Measurements from ENCODE around the gene HEXB.

HEXB gene

DNA sequence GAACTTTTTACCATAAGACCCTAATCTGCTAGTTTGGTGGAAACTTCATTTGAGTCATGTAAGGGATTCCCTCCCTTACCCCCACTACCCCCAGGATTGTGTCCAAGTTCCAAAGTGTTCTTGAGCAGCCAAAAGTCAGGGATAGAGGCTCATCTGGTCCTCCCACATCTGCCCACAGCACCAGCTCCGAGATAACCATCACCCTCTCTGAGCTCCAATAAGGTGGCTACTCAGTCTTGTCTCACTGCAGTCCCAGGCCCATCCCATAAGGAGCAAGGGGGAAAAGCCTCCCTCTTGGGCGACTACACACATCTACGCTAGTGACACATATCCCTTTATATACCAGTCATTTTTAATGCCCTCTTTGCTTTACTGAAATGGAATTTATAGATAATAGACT lies 32.5 kb upstream of the HEXB start:
- H3K9me2 ChIP-seq (ENCODE audit: low read depth, low read length): no peaks in the 10 kb centered on the region
- no peak overlapping the region for H3K4me3 ChIP-seq (ENCODE audit: low read depth, low read length, poor library complexity, severe bottlenecking)
- no peaks in the 10 kb centered on the region for H3K79me2 ChIP-seq (ENCODE audit: insufficient read depth, low read length)
- H3F3A ChIP-seq (ENCODE audit: insufficient read depth, low read length): no peaks in the 10 kb centered on the region
- no peak overlapping the region for H3K4me2 ChIP-seq (ENCODE audit: low read length)
- TF ChIP-seq EZH2 (IDR thresholded peaks at IDR 0.05; ENCODE audit: borderline replicate concordance, low read length): no peak
- TF ChIP-seq, protein P1, sequence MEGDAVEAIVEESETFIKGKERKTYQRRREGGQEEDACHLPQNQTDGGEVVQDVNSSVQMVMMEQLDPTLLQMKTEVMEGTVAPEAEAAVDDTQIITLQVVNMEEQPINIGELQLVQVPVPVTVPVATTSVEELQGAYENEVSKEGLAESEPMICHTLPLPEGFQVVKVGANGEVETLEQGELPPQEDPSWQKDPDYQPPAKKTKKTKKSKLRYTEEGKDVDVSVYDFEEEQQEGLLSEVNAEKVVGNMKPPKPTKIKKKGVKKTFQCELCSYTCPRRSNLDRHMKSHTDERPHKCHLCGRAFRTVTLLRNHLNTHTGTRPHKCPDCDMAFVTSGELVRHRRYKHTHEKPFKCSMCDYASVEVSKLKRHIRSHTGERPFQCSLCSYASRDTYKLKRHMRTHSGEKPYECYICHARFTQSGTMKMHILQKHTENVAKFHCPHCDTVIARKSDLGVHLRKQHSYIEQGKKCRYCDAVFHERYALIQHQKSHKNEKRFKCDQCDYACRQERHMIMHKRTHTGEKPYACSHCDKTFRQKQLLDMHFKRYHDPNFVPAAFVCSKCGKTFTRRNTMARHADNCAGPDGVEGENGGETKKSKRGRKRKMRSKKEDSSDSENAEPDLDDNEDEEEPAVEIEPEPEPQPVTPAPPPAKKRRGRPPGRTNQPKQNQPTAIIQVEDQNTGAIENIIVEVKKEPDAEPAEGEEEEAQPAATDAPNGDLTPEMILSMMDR (IDR thresholded peaks at IDR 0.05; ENCODE audit: low read length): no peak
- H3K4me1 ChIP-seq (ENCODE audit: insufficient read depth, low read length, severe bottlenecking): no peaks in the 10 kb centered on the region
- no peak overlapping the region for H3K27ac ChIP-seq (ENCODE audit: low read depth, low read length, poor library complexity, severe bottlenecking)
- no peak overlapping the region for H2AFZ ChIP-seq (ENCODE audit: low read length)
- H3K9me3 ChIP-seq (ENCODE audit: low read length): no peaks in the 10 kb centered on the region
- no peaks in the 10 kb centered on the region for H3K27me3 ChIP-seq (ENCODE audit: insufficient read depth, low read length)
- no peaks in the 10 kb centered on the region for H4K20me1 ChIP-seq (ENCODE audit: insufficient read depth, low read length)
- H3K36me3 ChIP-seq (ENCODE audit: insufficient read depth, low read length): no peaks in the 10 kb centered on the region
- no peak overlapping the region for H3K9ac ChIP-seq (ENCODE audit: low read length)

DNA sequence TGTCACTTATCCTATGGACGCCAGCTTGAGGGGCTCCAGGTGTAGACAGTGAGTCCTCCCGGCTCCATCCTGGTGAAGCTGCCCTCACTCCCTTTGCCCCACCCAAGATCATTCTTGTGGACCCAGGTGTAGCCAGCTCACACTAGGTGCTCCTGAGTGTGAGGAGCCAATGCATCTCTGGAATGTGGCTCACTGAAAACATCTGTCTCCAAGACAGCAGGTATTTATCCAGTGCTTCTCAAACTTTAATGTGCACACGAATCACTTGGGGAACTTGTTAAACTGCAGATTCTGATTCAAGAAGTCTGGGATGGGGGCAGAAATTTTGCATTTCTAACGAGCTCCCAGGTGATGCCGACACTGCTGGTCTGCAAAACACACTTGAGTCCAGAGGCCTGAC lies 31.0 kb upstream of the HEXB start:
- H4K20me1 ChIP-seq (ENCODE audit: insufficient read depth, low read length): no peaks in the 10 kb centered on the region
- no peak overlapping the region for H3K4me2 ChIP-seq (ENCODE audit: low read length)
- no peak overlapping the region for H3K27ac ChIP-seq (ENCODE audit: low read depth, low read length, poor library complexity, severe bottlenecking)
- no peak overlapping the region for H3K4me3 ChIP-seq (ENCODE audit: low read depth, low read length, poor library complexity, severe bottlenecking)
- H3K9me3 ChIP-seq (ENCODE audit: low read length): no peaks in the 10 kb centered on the region
- H3K9me2 ChIP-seq (ENCODE audit: low read depth, low read length): no peaks in the 10 kb centered on the region
- H3K9ac ChIP-seq (ENCODE audit: low read length): no peak overlapping the region
- no peaks in the 10 kb centered on the region for H3K27me3 ChIP-seq (ENCODE audit: insufficient read depth, low read length)
- no peak for TF ChIP-seq EZH2 (IDR thresholded peaks at IDR 0.05; ENCODE audit: borderline replicate concordance, low read length)
- TF ChIP-seq, protein P1 (IDR thresholded peaks at IDR 0.05; ENCODE audit: low read length): no peak
- H2AFZ ChIP-seq (ENCODE audit: low read length): no peak overlapping the region
- H3K36me3 ChIP-seq (ENCODE audit: insufficient read depth, low read length): no peaks in the 10 kb centered on the region
- H3K4me1 ChIP-seq (ENCODE audit: insufficient read depth, low read length, severe bottlenecking): no peaks in the 10 kb centered on the region
- H3K79me2 ChIP-seq (ENCODE audit: insufficient read depth, low read length): no peaks in the 10 kb centered on the region
- H3F3A ChIP-seq (ENCODE audit: insufficient read depth, low read length): no peaks in the 10 kb centered on the region

DNA sequence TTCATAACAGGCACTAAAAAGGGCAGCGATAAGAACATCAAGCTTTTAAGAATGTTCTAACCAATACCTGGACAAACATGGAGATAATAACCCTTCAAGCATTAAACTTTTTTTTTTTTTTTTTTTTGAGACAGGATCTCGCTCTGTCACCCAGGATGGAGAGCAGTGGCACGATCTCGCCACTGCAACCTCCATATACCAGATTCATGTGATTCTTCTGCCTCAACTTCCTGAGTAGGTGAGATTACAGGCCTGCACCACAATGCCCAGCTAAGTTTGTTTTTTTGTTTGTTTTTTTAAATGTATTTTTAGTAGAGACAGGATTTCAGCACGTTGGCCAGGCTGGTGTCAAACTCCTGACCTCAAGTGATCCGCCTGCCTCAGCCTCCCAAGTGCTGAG lies 29.8 kb upstream of the HEXB start:
- no peaks in the 10 kb centered on the region for H3K79me2 ChIP-seq (ENCODE audit: insufficient read depth, low read length)
- H3K27me3 ChIP-seq (ENCODE audit: insufficient read depth, low read length): no peaks in the 10 kb centered on the region
- H3K27ac ChIP-seq (ENCODE audit: low read depth, low read length, poor library complexity, severe bottlenecking): no peak overlapping the region
- no peak overlapping the region for H3K4me3 ChIP-seq (ENCODE audit: low read depth, low read length, poor library complexity, severe bottlenecking)
- no peaks in the 10 kb centered on the region for H3K36me3 ChIP-seq (ENCODE audit: insufficient read depth, low read length)
- no peaks in the 10 kb centered on the region for H3K4me1 ChIP-seq (ENCODE audit: insufficient read depth, low read length, severe bottlenecking)
- no peak overlapping the region for H2AFZ ChIP-seq (ENCODE audit: low read length)
- H3K4me2 ChIP-seq (ENCODE audit: low read length): no peak overlapping the region
- TF ChIP-seq, protein P1 (IDR thresholded peaks at IDR 0.05; ENCODE audit: low read length): no peak
- no peak for TF ChIP-seq EZH2 (IDR thresholded peaks at IDR 0.05; ENCODE audit: borderline replicate concordance, low read length)
- no peaks in the 10 kb centered on the region for H4K20me1 ChIP-seq (ENCODE audit: insufficient read depth, low read length)
- no peaks in the 10 kb centered on the region for H3K9me2 ChIP-seq (ENCODE audit: low read depth, low read length)
- H3K9me3 ChIP-seq (ENCODE audit: low read length): no peaks in the 10 kb centered on the region
- H3K9ac ChIP-seq (ENCODE audit: low read length): no peak overlapping the region
- no peaks in the 10 kb centered on the region for H3F3A ChIP-seq (ENCODE audit: insufficient read depth, low read length)

All from OCI-LY1 (cell line).